K562 (cell line): ENCODE results near the gene RABGAP1L. TPM values are rescaled to one million over a fixed set of nuclear protein-coding genes. Genes with fewer than 3 reads are reported as not detected.
A peak's percentile ranks its signal among the peaks of the same experiment; 100 is the strongest.

Experiments used
- ARID1B ChIP-seq: fragments of 450-650 bp; IDR thresholded peaks from 2 replicates; pipeline ENCODE4 v1.6.1; 2016; ENCODE audit warnings: antibody characterized with exemption, mild to moderate bottlenecking, inconsistent platforms
- CEBPG ChIP-seq, 3 experiments: fragments of 200-800 bp in 1 of 3; sonication (Bioruptor generic) in 1 of 3; sonication (generic) in 1 of 3; formaldehyde crosslinking in 1 of 3; IDR thresholded peaks in 2 of 3; conservative IDR thresholded peaks in 1 of 3; 2 replicates each; pipeline versions ENCODE4 v1.6.1 to v1.8.0; 2016 to 2022; ENCODE audit warnings: missing compliant biosample characterization in 2 of 3, missing genetic modification characterization in 2 of 3, mild to moderate bottlenecking in 1 of 3, missing genetic modification reagents in 1 of 3
- COPS2 ChIP-seq: fragments of 450-650 bp; conservative IDR thresholded peaks from 2 replicates; pipeline ENCODE4 v1.6.1; 2016; ENCODE audit warnings: mild to moderate bottlenecking, moderate library complexity
- CREM ChIP-seq: IDR thresholded peaks from 2 replicates; pipeline ENCODE4 v1.6.1; 2014; ENCODE audit warnings: antibody characterized with exemption, low read depth
- FOXK1 ChIP-seq: sonication (generic); formaldehyde crosslinking; IDR thresholded peaks from 2 replicates; pipeline ENCODE4 v1.8.0; 2022; ENCODE audit warnings: missing genetic modification reagents, mild to moderate bottlenecking, borderline replicate concordance
- HDAC2 ChIP-seq: fragments of 450-650 bp; IDR thresholded peaks from 2 replicates; pipeline ENCODE4 v1.6.1; 2016; ENCODE audit warnings: mild to moderate bottlenecking
- MAFF ChIP-seq: IDR thresholded peaks from 2 replicates; pipeline ENCODE4 v1.6.1; 2012; ENCODE audit warnings: low read length, improper control_type of control experiment
- MEIS2 ChIP-seq: fragments of 450-650 bp; IDR thresholded peaks from 2 replicates; pipeline ENCODE4 v1.6.1; 2014; ENCODE audit warnings: mild to moderate bottlenecking; ENCODE audit not compliant: partially characterized antibody
- NCOR1 ChIP-seq: fragments of 450-650 bp; IDR thresholded peaks from 2 replicates; pipeline ENCODE4 v1.6.1; 2016; ENCODE audit warnings: mild to moderate bottlenecking, moderate library complexity
- NFE2 ChIP-seq: IDR thresholded peaks from 2 replicates; pipeline ENCODE4 v1.6.1; 2014; ENCODE audit warnings: antibody characterized with exemption, low read depth
- NR2C2 ChIP-seq, 2 experiments: fragments of 200-800 bp in 1 of 2; sonication (Bioruptor generic) in 1 of 2; sonication (generic) in 1 of 2; formaldehyde crosslinking in 1 of 2; IDR thresholded peaks; 2 replicates each; pipeline versions ENCODE4 v1.6.1 to v1.8.0; 2016 to 2022; ENCODE audit warnings: mild to moderate bottlenecking in 1 of 2, missing compliant biosample characterization in 1 of 2, missing genetic modification characterization in 1 of 2, missing genetic modification reagents in 1 of 2
- SMARCC2 ChIP-seq: fragments of 450-650 bp; IDR thresholded peaks from 2 replicates; pipeline ENCODE4 v1.6.1; 2017; ENCODE audit warnings: antibody characterized with exemption, moderate library complexity, mild to moderate bottlenecking, low read depth
- SOX6 ChIP-seq: fragments of 450-650 bp; IDR thresholded peaks from 2 replicates; pipeline ENCODE4 v1.6.1; 2014; ENCODE audit warnings: mild to moderate bottlenecking
- TEAD4 ChIP-seq, 2 experiments: sonication (generic) in 1 of 2; formaldehyde crosslinking in 1 of 2; IDR thresholded peaks; 2 replicates each; pipeline versions ENCODE4 v1.6.1 to v1.8.0; 2012 to 2022; ENCODE audit warnings: borderline replicate concordance in 1 of 2, inconsistent platforms in 1 of 2, low read length in 1 of 2, mild to moderate bottlenecking in 1 of 2, missing genetic modification reagents in 1 of 2
- TRIM24 ChIP-seq, 2 experiments: fragments of 450-650 bp; IDR thresholded peaks; 2 replicates each; pipeline ENCODE4 v1.6.1; 2016
- ZNF445 ChIP-seq: fragments of 250-450 bp; sonication (Bioruptor Pico); IDR thresholded peaks from 2 replicates; pipeline ENCODE4 v1.4.0; 2020; ENCODE audit warnings: low read depth, mild to moderate bottlenecking, moderate library complexity
- polyA plus RNA-seq, 8 experiments: library from polyadenylated mRNA; depleted of rRNA in 4 of 8; stranded (reverse) in 5 of 8; unstranded in 3 of 8; fragments of >200 nt; fragmentation: Nextera tagmentation in 2 of 8; fragmentation: Illumina TruSeq in 1 of 8; extraction: Ambion mirVana in 2 of 8; extraction: Trizol in 1 of 8; gene quantifications; 2 replicates each; pipeline versions ENCODE4 v1.2.1 to v1.2.3, GENCODE V29; 2011 to 2014; ENCODE audit warnings: inconsistent platforms in 1 of 8, missing spikeins in 1 of 8
- total RNA-seq, 7 experiments: library from RNA; depleted of rRNA in 6 of 7; stranded (reverse); fragments of >200 nt in 6 of 7; fragmentation: Illumina TruSeq in 2 of 7; extraction: Trizol in 2 of 7; gene quantifications; 2 replicates each; pipeline versions ENCODE4 v1.2.1 to v1.2.3, GENCODE V29; 2011 to 2021; ENCODE audit warnings: low replicate concordance in 1 of 7
- TF ChIP-seq, protein P1 (sequence below): fragments of 450-650 bp; IDR thresholded peaks from one replicate; pipeline ENCODE4 v1.6.1; 2018; ENCODE audit warnings: mild to moderate bottlenecking, moderate library complexity; ENCODE audit not compliant: partially characterized antibody
- TF ChIP-seq, protein P2 (sequence below), 2 experiments: fragments of 450-650 bp in 1 of 2; sonication (generic) in 1 of 2; formaldehyde crosslinking in 1 of 2; IDR thresholded peaks in 1 of 2; conservative IDR thresholded peaks in 1 of 2; 2 replicates each; pipeline versions ENCODE4 v1.6.1 to v1.8.1; 2016 to 2023; ENCODE audit warnings: mild to moderate bottlenecking in 2 of 2, moderate library complexity in 2 of 2, inconsistent platforms in 1 of 2, missing genetic modification reagents in 1 of 2
- TF ChIP-seq, protein P3 (sequence below): fragments of 450-650 bp; IDR thresholded peaks from 2 replicates; pipeline ENCODE4 v1.6.1; 2016; ENCODE audit warnings: antibody characterized with exemption
- TF ChIP-seq, protein P4 (sequence below): fragments of 450-650 bp; formaldehyde crosslinking; IDR thresholded peaks from 2 replicates; pipeline ENCODE4 v1.4.0; 2022; ENCODE audit warnings: missing genetic modification characterization
- TF ChIP-seq, protein P5 (sequence below): fragments of 450-650 bp; formaldehyde crosslinking; IDR thresholded peaks from 2 replicates; pipeline ENCODE4 v1.4.0; 2022; ENCODE audit warnings: mild to moderate bottlenecking, moderate library complexity

The RABGAP1L gene
- total and polyA plus RNA-seq, 9 of the 15 experiments (the other 6 are each of a cell fraction or from before 2014, with no cell fraction given): 16.5 to 44.9 (median 26.7) TPM

DNA sequence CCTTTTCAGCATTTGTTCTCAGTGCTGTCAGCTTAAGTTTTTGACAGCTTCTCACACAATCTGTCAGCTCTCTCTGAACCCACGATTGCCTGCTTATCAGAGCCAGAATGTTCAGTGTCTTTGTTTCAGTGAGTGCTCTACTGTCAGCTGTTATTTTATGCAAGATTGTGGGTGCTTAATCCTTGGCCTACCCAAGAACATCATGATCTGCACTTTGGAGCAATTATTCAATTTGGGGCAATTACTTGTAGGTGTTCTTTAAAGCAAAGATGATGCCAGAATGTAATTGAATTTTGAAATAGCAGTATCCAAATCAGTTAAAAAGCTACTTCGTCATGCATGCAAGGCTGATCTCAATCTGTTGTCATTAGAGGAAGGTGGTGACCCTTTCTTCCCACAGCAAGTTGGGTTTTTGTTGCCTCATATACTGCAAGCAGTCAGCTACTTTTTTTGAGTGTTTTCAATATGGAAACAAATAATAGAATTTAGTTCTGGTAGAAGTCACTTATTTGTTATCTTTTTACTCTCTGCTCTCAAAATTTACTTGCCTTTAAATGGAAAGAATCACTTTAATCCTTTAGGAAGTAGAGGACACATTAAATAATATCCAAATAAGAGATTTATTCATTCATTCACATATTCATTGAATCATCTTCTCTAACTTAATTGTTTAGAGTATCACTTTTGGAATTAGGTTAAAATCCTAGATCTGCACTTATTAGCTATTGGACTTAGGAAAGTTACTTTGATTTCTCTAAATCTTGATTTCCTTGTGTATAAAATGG is 586.9 kb downstream of the RABGAP1L start (continued):
- TF ChIP-seq, protein P1, sequence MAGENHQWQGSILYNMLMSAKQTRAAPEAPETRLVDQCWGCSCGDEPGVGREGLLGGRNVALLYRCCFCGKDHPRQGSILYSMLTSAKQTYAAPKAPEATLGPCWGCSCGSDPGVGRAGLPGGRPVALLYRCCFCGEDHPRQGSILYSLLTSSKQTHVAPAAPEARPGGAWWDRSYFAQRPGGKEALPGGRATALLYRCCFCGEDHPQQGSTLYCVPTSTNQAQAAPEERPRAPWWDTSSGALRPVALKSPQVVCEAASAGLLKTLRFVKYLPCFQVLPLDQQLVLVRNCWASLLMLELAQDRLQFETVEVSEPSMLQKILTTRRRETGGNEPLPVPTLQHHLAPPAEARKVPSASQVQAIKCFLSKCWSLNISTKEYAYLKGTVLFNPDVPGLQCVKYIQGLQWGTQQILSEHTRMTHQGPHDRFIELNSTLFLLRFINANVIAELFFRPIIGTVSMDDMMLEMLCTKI: no peak
- no peak for TF ChIP-seq FOXK1
- peak; percentile 79 for TF ChIP-seq NFE2
- peak; percentile 6; the same call in 1 of the 2 replicates for TF ChIP-seq MAFF
- TF ChIP-seq ZNF445 (CRISPR knock-in tag): no peak
- TF ChIP-seq, protein P2, sequence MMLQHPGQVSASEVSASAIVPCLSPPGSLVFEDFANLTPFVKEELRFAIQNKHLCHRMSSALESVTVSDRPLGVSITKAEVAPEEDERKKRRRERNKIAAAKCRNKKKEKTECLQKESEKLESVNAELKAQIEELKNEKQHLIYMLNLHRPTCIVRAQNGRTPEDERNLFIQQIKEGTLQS (IDR thresholded peaks at IDR 0.05): peak; percentile 63
- TF ChIP-seq, protein P2 (CRISPR knock-in tag; conservative IDR thresholded peaks at IDR 0.05): no peak
- TF ChIP-seq, protein P3, sequence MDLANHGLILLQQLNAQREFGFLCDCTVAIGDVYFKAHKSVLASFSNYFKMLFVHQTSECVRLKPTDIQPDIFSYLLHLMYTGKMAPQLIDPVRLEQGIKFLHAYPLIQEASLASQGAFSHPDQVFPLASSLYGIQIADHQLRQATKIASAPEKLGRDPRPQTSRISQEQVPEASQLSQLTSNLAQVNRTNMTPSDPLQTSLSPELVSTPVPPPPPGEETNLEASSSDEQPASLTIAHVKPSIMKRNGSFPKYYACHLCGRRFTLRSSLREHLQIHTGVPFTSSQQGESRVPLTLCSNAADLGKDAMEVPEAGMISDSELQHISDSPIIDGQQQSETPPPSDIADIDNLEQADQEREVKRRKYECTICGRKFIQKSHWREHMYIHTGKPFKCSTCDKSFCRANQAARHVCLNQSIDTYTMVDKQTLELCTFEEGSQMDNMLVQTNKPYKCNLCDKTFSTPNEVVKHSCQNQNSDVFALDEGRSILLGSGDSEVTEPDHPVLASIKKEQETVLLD: no peak
- no peak for TF ChIP-seq NR2C2 (CRISPR knock-in tag; IDR thresholded peaks at IDR 0.05)
- peak; percentile 84 for TF ChIP-seq NR2C2 (tag; IDR thresholded peaks at IDR 0.05)
- peak; percentile 81 for TF ChIP-seq MEIS2
- peak; percentile 85 for TF ChIP-seq CEBPG (CRISPR knock-in tag; IDR thresholded peaks at IDR 0.05)
- TF ChIP-seq CEBPG (tag; conservative IDR thresholded peaks at IDR 0.05 in 1 of 2, IDR thresholded peaks at IDR 0.05 in 1 of 2): peak; percentile 90 to 94
- TF ChIP-seq TEAD4 (IDR thresholded peaks at IDR 0.05; ENCODE audit: low read length): peak; percentile 33; the same call in 1 of the 2 replicates
- TF ChIP-seq TEAD4 (CRISPR knock-in tag; IDR thresholded peaks at IDR 0.05; ENCODE audit: borderline replicate concordance): no peak
- TF ChIP-seq COPS2: no peak
- no peak for TF ChIP-seq NCOR1
- TF ChIP-seq SOX6: peak; percentile 78
- peak; percentile 59 for TF ChIP-seq ARID1B
- peak; percentile 66 for TF ChIP-seq CREM
- TF ChIP-seq, protein P4, sequence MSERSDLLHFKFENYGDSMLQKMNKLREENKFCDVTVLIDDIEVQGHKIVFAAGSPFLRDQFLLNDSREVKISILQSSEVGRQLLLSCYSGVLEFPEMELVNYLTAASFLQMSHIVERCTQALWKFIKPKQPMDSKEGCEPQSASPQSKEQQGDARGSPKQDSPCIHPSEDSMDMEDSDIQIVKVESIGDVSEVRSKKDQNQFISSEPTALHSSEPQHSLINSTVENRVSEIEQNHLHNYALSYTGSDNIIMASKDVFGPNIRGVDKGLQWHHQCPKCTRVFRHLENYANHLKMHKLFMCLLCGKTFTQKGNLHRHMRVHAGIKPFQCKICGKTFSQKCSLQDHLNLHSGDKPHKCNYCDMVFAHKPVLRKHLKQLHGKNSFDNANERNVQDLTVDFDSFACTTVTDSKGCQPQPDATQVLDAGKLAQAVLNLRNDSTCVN (CRISPR knock-in tag): no peak
- peak; percentile 37; the same call in 1 of the 2 replicates for TF ChIP-seq SMARCC2
- peak; percentile 63; the same call in 1 of the 2 replicates for TF ChIP-seq HDAC2
- TF ChIP-seq, protein P5, sequence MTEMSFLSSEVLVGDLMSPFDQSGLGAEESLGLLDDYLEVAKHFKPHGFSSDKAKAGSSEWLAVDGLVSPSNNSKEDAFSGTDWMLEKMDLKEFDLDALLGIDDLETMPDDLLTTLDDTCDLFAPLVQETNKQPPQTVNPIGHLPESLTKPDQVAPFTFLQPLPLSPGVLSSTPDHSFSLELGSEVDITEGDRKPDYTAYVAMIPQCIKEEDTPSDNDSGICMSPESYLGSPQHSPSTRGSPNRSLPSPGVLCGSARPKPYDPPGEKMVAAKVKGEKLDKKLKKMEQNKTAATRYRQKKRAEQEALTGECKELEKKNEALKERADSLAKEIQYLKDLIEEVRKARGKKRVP: peak; percentile 43; the same call in 1 of the 2 replicates
- peak; percentile 61 to 70; a peak in 3 of 4 replicates for TF ChIP-seq TRIM24 (IDR thresholded peaks at IDR 0.05)
